DMS53 (cell line): ENCODE measurements around the gene LONP2.

ENCODE experiments used
- DNase-seq: peaks from one replicate; lab custom pipeline; 2025; lab: John Stamatoyannopoulos, UW

The LONP2 gene, protein sequence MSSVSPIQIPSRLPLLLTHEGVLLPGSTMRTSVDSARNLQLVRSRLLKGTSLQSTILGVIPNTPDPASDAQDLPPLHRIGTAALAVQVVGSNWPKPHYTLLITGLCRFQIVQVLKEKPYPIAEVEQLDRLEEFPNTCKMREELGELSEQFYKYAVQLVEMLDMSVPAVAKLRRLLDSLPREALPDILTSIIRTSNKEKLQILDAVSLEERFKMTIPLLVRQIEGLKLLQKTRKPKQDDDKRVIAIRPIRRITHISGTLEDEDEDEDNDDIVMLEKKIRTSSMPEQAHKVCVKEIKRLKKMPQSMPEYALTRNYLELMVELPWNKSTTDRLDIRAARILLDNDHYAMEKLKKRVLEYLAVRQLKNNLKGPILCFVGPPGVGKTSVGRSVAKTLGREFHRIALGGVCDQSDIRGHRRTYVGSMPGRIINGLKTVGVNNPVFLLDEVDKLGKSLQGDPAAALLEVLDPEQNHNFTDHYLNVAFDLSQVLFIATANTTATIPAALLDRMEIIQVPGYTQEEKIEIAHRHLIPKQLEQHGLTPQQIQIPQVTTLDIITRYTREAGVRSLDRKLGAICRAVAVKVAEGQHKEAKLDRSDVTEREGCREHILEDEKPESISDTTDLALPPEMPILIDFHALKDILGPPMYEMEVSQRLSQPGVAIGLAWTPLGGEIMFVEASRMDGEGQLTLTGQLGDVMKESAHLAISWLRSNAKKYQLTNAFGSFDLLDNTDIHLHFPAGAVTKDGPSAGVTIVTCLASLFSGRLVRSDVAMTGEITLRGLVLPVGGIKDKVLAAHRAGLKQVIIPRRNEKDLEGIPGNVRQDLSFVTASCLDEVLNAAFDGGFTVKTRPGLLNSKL

DNA sequence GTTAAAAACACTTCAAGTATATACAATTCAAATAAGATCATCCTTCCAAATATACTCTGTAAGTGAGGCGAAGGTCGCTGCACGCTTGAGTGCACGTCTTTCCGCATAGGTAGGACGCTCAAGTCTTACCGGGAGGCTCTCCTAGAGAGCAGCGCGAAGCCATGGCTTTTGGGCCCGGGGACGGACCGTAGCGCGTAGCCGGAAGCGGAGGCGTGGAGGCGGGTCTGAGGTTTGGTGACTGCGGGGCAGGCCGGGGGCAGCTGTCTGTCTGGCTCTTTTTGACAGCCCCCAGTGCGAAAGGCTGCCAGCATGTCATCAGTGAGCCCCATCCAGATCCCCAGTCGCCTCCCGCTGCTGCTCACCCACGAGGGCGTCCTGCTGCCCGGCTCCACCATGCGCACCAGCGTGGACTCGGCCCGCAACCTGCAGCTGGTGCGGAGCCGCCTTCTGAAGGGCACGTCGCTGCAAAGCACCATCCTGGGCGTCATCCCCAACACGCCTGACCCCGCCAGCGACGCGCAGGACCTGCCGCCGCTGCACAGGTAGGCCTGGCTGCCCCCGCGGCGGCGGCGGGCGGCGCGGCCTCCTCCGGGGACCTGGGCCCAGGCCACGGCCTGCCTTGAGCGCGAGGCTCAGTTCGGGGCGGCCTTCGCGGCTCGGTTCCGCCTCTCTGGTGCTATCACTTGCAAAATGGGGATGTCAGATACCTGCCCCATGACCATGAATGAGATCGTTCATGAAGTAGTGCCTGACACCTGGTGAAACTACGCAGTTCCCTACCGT, at the start of gene LONP2:
Gene LONP2, plus strand, starts transcription at position 221 of the 783 bp plus-strand sequence. Its CDS starts 89 bp downstream, at position 310.
- DNase-seq, result peak; percentile 97

DNA sequence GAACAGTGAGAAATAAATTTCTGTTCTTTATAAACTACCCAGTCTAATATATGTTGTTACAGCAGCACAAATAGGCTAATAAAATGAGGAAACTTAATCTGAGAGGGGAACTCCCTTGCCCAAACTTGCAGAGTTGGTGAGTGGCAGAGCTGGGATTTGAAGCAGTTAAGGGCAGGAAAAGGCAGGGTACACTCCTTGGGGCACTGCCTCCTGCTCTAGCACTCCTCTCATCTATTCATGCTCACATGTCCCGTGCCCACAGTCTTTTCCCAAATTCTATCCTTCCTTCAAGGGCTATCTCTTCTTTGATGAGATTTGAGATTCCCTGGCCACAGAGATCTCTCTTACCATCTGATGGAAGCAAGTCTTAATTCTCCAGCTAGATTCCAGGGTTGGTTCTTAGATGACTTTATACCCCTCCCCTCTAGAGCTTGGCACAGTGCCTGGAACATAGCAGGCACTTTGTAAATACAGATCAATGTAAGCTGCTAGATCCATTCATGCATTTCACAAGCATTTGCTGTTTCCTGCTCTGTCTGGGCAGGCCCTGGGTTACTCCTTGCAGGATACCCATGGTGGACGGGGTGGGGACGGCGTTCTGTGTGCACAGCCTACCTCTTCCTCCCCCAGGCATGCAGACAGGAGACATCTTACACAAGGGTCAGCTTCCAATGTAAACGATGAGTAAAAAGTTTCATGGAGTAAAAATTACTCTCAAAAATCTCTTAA, 49.1 kb upstream of the LONP2 start:
- DNase-seq, result peak; percentile 68

DNA sequence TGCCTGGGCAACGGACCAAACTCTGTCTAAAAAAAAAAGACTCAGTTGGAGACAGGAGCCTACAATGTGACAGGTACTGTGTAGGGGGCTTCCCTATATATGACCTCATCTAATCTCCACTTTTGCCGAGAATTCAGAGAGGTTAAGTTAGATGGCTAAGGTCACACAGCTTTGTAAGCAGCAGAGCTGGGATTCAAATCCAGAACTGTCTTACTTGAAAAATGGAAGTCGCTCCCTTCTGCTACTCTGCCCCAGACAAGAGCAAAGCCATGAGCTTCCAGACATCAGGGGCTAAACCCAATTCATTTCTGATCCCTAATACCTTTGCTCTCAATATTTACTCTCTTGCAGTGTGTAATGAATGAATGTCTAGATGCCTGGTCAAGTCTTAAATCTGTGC, 46.8 kb upstream of the LONP2 start:
- no peak for DNase-seq

DNA sequence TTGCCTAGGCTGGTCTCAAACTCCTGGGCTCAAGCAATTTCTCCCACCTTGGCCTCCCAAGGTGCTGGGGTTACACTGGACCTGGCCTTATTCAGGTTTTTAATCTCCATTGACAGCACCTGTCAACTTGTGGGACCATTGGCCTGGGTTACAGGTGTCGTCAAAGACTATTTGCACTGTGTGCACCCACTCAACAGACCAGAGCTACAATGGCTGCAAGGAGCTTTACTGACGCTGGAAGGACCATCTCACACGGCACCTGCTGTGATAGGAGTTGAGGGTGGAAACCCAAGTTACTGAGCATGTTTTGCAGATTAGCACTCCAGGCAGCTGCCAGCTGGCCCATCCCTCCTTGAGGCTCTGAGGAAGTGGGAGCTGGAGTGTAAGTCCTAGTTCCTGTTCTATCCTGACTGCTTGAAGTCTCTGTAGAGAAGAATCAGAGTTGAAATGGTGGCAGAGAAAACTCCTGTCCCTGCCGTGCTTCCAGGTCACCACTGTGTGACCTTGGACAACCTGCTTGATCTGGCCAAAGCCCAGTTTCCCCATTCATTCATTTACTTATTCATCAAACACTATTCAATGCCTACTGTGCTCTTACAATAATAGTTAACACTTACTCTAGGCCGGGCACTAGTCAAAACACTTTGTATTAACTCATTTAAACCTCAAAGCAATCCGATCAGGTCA, 42.4 kb upstream of the LONP2 start:
- DNase-seq, result no peak

- DNase-seq, result no peak
Measured at GRCh38 chr16:48203974-48204824, 39.9 kb upstream of the LONP2 start.

GRCh38 chr16:48204825-48205151, 39.3 kb upstream of the LONP2 start:
- no peak for DNase-seq

DNA sequence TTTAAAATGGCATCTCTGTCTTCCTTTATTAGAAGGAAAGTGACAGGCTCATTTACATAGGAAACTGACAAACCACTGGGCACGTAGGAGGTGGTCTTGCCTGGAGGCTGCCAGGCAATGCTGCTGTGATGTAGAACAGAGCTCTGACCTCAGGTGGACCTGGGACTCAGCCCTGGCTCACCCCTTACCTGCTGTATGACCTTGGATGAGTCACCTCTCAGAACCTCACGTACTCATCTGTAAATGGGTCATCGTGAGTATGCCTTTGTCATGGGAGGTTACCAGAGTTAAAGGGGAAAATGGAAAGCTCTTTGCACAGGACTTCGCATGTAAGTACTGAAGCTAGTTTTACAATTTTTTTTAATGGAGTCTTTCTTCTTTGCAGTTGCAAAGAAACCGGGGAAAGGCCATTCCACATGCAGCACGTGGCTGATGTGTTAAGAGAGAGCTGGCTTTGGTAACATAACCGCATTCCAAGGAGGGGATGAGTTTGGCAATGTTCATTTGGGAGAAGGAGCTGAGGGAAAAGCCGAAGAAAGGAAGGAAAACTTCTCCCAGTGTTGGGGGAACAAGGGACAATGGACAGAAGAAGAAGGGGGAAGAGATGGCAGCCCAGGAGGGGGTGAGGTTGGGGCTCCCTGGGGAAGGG, 37.4 kb upstream of the LONP2 start:
- peak; percentile 13 for DNase-seq

GRCh38 chr16:48210747-48211146, 33.4 kb upstream of the LONP2 start:
- no peak for DNase-seq

DNA sequence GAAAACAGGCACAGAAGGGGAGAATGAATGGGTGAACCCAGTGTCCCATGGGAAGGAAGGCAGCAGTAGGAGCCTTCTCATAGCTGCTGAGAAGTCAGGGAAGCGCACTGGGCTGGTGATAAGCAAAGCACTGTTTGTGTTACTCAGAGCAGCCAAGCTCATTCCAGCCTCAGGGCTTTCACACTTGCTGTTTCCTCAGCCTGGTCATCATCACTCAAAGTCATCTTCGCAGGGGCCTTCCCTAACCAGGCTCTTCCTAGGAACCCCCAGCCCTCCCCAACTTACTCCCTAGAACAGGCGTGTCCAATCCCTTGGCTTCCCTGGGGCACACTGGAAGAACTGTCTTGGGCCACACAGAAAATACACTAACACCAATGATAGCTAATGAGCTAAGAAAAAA, 32.1 kb upstream of the LONP2 start:
- no peak for DNase-seq

DNA sequence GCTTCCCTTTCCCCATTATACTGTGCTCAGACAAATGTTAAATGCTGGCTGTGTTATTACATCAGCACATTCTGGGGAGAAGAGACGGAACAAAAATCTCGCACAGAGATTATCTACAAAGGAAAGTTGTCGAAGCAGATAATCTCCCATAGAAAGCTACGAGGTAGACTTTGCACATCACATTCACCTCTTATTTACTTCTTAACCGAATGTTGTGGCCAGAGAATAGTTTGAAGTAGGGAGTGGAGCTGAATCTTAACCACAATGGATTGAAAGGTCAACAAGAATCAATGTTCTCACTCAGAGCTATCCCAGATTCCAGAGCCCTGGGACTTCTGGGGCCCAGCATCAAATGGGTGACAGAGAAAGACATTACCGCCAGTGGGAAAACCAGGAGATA, 28.4 kb upstream of the LONP2 start:
- no peak for DNase-seq

DNA sequence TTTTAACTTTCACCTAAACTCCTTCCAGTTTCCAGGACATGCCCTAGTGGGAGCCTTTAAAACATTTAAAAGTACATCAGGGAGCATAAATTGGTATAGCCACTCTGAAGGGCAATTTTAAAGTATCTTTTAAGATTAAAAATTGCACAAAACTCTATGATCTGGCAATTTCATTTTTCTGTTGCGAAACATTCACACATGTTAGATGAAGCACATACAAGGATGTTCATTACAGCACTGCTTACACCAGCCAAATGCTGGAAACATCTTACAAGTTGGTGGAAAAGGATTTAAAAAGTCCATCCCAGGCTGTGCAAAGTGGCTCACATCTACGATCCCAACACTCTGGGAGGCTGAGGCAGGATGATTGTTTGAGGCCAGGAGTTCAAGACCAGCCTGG, 26.4 kb upstream of the LONP2 start:
- no peak for DNase-seq

DNA sequence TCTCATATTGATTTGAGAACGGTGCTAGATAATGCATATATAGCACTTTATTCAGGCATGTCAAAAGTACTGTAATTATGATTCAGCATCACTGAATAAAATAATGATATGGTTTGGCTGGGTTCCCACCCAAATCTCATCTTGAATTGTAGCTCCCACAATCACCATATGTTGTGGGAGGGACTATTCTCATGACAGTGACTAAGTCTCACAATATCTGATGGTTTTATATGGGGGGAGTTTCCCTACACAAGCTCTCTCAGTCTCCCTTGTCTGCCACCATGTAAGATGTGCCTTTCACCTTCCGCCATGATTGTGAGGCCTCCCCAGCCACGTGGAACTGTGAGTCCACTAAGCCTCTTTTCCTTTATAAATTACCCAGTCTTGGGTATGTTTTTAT, 25.6 kb upstream of the LONP2 start:
- no peak for DNase-seq

DNA sequence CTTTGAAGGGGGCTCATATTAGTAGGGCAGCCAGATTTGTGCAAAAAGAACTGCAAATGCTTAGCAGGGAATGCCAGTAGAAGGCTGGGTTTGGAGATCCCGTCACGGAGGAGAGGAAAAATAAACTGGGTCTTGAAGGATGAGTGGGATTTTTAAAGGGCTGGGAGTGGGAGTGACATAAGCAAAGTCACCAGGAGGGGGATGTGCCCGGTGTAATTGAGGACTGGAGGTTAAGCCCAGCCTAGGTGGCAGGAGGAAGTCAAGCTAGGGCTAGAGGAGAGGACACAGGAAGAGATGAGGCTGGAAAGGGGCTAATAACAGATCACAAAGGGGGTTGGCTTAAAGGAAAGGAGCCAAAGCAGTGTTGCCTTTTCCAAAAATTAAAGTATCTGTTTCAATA, 23.2 kb upstream of the LONP2 start:
- DNase-seq, result no peak

DNA sequence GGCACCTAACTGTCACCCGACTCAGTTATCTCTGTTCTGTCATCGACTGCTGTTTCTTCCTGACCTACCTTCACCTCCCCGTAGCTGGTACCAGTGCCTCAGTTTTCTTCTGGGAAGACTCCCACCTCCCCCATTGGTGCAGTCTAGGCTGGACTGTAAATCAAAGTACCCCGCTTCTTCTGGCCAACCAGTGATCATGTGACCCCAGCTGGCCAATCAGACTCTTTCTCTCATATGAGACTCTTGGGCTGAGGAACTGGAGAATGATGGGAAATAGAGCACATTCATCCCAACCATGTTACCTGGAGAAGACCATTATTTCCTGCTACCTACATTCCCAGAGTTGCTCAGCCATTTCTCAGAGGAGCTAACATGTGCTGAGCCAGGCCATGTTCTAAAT, 20.6 kb upstream of the LONP2 start:
- DNase-seq, result no peak

- DNase-seq, result no peak
Measured at GRCh38 chr16:48225456-48225855, 18.6 kb upstream of the LONP2 start.

DNA sequence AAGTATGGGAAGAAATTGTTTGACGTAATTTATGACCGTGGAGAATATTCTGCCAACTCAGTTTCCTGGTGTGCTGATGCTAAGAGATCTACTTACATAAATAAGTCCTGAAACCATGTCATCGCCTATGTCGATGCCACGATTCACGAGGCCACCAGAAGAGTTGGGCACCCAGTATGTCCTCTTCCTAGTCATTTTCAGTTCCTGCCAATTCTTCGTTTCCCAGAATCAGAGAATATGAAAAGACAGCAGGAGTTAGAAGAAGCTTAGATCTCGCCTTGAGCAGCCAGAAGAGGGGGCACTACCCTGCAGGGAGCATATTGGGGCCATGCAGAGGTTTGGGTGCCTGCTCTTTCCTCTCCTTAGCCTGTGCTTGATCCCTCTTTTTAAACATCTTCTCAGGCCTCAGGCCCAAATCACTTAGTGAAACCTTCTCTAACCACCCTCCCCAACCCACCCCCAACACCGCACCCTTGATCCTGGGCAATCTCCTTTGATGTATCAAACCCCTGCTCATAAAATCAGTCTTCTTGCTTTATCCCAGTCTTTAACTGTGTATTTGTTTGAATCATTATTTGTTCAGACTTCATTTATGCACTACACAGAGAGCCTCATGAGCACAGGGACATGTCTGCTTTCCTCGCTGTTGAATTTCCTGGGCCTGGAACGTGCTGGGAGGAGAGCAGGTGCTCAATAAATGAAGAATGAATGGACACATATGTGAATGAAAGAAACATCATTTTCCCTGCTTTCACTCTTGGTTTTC, 12.2 kb upstream of the LONP2 start:
- peak; percentile 43 for DNase-seq

DNA sequence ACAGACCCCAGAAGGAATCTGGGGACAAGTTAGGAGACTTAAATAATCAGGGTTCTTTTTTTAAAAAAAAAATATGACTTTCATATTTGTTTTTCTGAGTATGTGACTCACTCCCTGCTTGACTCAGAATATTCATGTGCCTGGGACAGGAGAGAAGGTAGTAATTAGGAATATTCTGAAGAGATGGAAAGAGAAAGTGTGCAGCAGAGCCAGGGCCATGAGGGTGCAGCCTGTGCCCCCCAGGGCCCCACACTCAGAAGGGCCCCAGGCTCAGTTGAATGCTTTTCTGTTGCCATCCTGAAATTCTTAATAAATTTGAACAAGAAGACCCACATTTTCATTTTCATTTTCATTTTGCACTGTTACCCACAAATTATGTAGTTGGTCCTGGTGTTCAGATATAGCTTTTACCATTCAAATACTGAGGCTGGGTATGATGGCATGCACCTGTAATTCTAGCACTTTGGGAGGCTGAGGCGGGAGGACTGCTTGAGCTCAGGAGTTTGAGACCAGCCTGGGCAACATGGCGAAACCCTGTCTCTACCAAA, 11.5 kb upstream of the LONP2 start:
- peak; percentile 21 for DNase-seq

DNA sequence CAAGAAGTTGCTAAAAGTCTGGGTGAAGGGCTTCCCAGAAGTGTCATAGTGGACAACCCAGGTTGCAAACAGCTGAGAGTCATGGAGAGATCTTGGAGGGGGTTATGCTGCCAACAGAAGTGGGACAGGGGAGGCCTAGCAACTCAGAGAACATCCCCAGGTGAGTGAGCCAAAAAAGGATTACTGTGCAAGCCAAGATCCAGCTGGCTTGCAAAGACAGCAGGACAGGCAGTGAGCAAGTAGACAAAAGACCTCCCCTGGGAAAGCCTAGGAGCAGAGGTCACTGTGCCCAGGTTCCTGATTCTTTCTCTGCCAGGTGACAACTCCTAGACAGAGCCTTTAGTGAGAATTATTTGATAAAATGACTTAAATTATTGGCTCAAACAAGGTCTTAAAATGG, 9.5 kb upstream of the LONP2 start:
- DNase-seq, result no peak

GRCh38 chr16:48235058-48235555, 9.0 kb upstream of the LONP2 start:
- DNase-seq, result no peak
